Nephron (organoid): Measurements from ENCODE around the gene MED27.
A peak's percentile ranks its signal among the peaks of the same experiment; 100 is the strongest.

Source experiments
- H3K27ac Mint-ChIP-seq, 3 experiments: 2 replicates each; pipeline ENCODE4 v1.8.0; 2020; ENCODE audit warnings: mixed read lengths in 3 of 3, mild to moderate bottlenecking in 2 of 3, moderate library complexity in 1 of 3
- H3K27me3 Mint-ChIP-seq: 2 replicates; pipeline ENCODE4 v1.8.0; 2021; ENCODE audit warnings: low read depth, mild to moderate bottlenecking, moderate library complexity, mixed read lengths
- H3K36me3 Mint-ChIP-seq: 2 replicates; pipeline ENCODE4 v1.8.0; 2020; ENCODE audit warnings: low read depth, mixed read lengths
- H3K4me1 Mint-ChIP-seq: 2 replicates; pipeline ENCODE4 v1.8.0; 2020; ENCODE audit warnings: mixed read lengths
- H3K4me3 Mint-ChIP-seq, 3 experiments: 2 replicates each; pipeline ENCODE4 v1.8.0; 2020; ENCODE audit warnings: mild to moderate bottlenecking in 3 of 3, mixed read lengths in 3 of 3, moderate library complexity in 2 of 3
- H3K9me3 Mint-ChIP-seq: 2 replicates; pipeline ENCODE4 v1.8.0; 2020; ENCODE audit warnings: mixed read lengths
- CTCF ChIP-seq, 3 experiments: fragments of 200-600 bp; sonication (generic); IDR thresholded peaks; one replicate each; pipeline ENCODE4 v1.5.0; 2021; ENCODE audit warnings: antibody characterized with exemption in 3 of 3; ENCODE audit not compliant: unreplicated experiment in 3 of 3

The MED27 gene

GRCh38 chr9:131840751-131841702 lies 238.6 kb downstream of the MED27 start:
- H3K27ac Mint-ChIP-seq: no peak overlapping the region
- H3K27me3 Mint-ChIP-seq: peaks cover 31% of the 10 kb centered on the region
- peaks cover 4% of the 10 kb centered on the region for H3K4me1 Mint-ChIP-seq
- H3K9me3 Mint-ChIP-seq: no peaks in the 10 kb centered on the region
- H3K4me3 Mint-ChIP-seq: no peak overlapping the region
- H3K36me3 Mint-ChIP-seq: no peaks in the 10 kb centered on the region
- TF ChIP-seq CTCF (IDR thresholded peaks at IDR 0.05; ENCODE audit: unreplicated experiment in 3 of 3): no peak

- Mint-ChIP-seq H3K9me3 (no peaks in the 10 kb centered on the region), H3K36me3 (no peaks in the 10 kb centered on the region), H3K4me3 (no peak overlapping the region), H3K4me1 (peaks cover 12% of the 10 kb centered on the region), H3K27ac (no peak overlapping the region), H3K27me3 (peaks cover 26% of the 10 kb centered on the region)
- TF ChIP-seq CTCF (IDR thresholded peaks at IDR 0.05; ENCODE audit: unreplicated experiment in 3 of 3): no peak
Measured at GRCh38 chr9:131840220-131840619, 239.4 kb downstream of the MED27 start.

- Mint-ChIP-seq H3K36me3 (no peaks in the 10 kb centered on the region), H3K27me3 (peaks cover 25% of the 10 kb centered on the region)
- TF ChIP-seq CTCF (IDR thresholded peaks at IDR 0.05; ENCODE audit: unreplicated experiment in 3 of 3): no peak
Measured at GRCh38 chr9:131839281-131840084, 240.2 kb downstream of the MED27 start.

GRCh38 chr9:131838530-131839280 lies 241.0 kb downstream of the MED27 start:
- Mint-ChIP-seq H3K9me3 (peaks cover 3% of the 10 kb centered on the region), H3K4me1 (peaks cover 18% of the 10 kb centered on the region), H3K27me3 (peaks cover 28% of the 10 kb centered on the region), H3K4me3 (no peak overlapping the region), H3K27ac (no peak overlapping the region), H3K36me3 (no peaks in the 10 kb centered on the region)
- no peak for TF ChIP-seq CTCF (IDR thresholded peaks at IDR 0.05; ENCODE audit: unreplicated experiment in 3 of 3)

More at GRCh38 chr9:131839281-131840084, 240.2 kb downstream of the MED27 start:
- Mint-ChIP-seq H3K4me3 (no peak overlapping the region), H3K4me1 (peaks cover 18% of the 10 kb centered on the region), H3K27ac (peak overlapping the region in 1 of 3 experiments; percentile 15), H3K9me3 (no peaks in the 10 kb centered on the region)

GRCh38 chr9:131837836-131838235 lies 241.8 kb downstream of the MED27 start:
- H3K27me3 Mint-ChIP-seq: peaks cover 28% of the 10 kb centered on the region
- H3K9me3 Mint-ChIP-seq: peaks cover 3% of the 10 kb centered on the region
- H3K4me3 Mint-ChIP-seq: no peak overlapping the region
- H3K36me3 Mint-ChIP-seq: no peaks in the 10 kb centered on the region
- H3K27ac Mint-ChIP-seq: no peak overlapping the region
- H3K4me1 Mint-ChIP-seq: peaks cover 18% of the 10 kb centered on the region
- no peak for TF ChIP-seq CTCF (IDR thresholded peaks at IDR 0.05; ENCODE audit: unreplicated experiment in 3 of 3)
